CMK (cell line): ENCODE data around the gene SEC14L2.
"Not testable (repeated sequence)": the region's sequence is repeated elsewhere in the genome, so short reads cannot be mapped to it uniquely, and the experiment has no call there.

Experiments used
- DNase-seq: peaks from one replicate; pipeline ENCODE4 v3.0.0-alpha.2; 2010; ENCODE audit warnings: low read depth

The SEC14L2 gene

DNA sequence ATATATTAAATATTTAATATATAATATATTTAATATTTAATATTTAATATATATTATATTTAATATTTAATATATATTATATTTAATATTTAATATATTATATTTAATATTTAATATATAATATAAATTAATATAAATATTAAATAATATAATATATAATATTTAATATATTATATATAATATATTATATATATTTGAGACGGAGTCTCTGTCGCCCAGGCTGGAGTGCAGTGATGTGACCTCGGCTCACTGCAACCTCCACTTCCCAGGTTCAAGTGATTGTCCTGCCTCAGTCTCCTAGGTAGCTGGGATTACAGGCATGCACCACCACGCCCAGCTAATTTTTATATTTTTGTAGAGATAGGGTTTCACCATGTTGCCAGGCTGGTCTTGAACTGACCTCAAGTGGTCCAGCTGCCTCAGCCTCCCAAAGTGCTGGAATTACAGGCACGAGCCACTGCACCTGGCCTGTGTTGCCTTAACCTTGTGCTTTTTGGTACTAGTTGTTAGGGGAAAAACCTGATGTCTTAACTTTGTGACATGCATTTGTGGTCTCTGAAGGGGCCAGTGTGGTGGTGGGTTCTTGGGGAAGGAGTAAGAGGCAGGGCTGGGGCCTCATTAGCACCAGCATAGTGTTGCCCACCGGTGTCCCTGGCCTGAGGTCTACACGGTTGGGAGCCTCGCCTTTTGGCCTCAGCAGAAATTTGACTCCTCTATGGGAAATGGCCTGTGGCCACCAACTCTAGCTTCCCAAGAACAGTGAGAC lies 58.4 kb downstream of the SEC14L2 start:
- no peak for DNase-seq

DNA sequence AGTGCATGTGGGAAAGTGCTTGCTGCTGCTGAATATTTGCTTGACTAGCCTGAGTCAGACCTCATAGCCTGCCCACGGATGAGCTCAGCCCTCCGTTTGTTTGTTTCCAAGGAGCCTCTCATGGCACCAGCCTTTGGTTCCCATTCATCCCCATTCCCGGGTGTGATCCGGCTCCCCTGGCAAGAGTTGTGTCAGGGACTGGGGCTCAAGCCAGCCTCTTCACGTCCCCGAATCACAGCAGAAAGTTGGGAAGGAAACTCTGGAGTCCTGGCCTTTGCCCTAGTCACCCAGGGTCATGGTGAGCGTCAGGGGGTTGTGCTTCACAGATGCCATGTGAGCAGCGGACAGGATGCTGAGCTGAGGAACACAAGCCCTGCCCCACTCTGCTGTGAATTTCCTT lies 61.2 kb downstream of the SEC14L2 start:
- no peak for DNase-seq

- DNase-seq: no peak
Observed at GRCh38 chr22:30459181-30460052, 62.6 kb downstream of the SEC14L2 start.

DNA sequence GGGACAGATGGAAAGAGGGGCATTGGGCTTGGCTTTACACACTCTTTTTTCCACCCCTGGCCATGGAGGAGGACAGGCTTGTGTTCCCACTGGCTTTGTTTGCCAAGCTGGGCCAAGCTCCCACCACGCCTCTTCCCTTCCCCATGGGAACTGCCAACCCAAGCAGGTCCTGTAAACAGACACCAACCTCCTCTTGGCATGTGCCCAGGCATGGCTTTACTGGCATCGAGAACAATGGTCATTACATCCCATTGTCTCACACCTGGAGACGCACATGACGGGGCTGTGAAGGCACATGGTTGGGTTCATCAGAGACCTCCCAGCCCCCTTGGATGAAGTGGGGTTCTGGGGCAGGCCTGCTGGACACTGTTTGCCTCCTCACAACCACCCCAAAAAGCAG lies 63.3 kb downstream of the SEC14L2 start:
- no peak for DNase-seq

DNA sequence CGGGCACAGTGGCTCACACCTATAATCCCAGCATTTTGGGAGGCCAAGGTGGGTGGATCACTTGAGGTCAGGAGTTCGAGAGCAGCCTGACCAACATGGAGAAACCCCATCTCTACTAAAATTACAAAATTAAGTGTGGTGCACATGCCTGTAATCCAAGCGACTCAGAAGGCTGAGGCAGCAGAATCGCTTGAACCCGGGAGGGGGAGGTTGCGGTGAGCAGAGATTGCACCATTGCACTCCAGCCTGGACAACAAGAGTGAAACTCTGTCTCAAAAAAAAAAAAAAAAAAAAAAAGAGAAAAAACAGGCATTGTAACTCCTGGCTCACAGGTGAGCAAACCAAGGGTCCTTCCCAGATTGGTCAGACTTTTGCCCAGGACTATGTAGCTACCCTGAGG lies 63.7 kb downstream of the SEC14L2 start:
- not testable (repeated sequence) for DNase-seq

GRCh38 chr22:30469165-30469564 lies 72.3 kb downstream of the SEC14L2 start:
- no peak for DNase-seq

- no peak for DNase-seq
Observed at GRCh38 chr22:30470655-30471054, 73.8 kb downstream of the SEC14L2 start.

DNA sequence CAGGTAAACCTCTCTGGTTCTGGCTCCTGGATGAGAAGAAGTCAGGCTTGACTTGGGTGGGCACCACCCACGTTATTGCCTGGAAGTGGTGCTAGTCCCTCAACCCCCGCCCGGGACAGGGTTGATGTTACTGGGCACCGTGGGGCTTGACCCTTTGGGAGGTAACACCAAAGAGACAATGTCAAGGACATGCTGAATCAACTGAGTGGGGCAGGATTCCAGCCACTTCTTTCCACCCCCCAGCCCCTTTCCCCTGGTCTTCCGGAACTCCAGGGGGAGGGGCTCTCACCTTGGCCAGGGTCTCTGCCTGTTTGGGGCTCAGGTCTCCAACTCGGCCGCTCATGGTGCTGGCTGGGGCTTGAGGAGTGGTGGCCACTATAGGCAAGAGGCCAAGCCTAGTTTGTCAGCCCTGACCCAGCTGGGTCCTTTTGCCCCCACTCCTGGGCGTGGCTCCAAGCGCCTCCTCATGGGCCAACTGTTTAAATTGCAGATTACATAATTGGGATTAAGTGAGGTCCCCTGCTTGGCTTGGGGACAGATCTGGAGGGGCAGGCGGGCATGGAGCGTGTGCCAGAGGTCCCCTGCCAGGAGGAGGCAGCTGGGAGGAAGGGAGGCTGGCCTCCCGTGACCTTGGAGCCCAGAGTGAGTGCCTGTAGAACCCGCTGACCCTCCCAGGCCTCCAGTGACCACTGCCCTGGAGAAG lies 74.9 kb downstream of the SEC14L2 start, which contains the start of gene SEC14L3:
Gene SEC14L3, minus strand, starts transcription at position 402 of the 703 bp plus-strand sequence. Its CDS starts 59 bp downstream, at position 343.
- DNase-seq: no peak

GRCh38 chr22:30472994-30473720 lies 76.3 kb downstream of the SEC14L2 start:
- no peak for DNase-seq

DNA sequence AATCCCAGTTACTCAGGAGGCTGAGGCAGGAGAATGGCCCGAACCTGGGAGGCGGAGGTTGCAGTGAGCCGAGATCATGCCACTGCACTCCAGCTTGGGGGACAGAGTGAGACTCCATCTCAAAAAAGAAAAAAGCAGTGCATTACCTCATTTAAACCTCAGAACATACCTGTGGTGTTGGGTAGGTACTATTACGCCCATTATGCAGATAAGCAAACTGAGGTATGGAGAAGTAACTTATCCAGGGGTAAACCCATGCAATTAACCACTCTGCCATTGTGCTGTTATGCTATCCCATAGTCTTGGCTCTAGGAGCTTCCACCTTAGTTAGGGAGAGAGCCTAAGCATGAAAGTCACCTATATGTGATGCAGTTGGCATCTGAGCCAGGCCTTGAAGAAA lies 77.3 kb downstream of the SEC14L2 start:
- no peak for DNase-seq
